GM21423 (cell line): ENCODE data around the gene ADCY10.
"Not testable (repeated sequence)": the region's sequence is repeated elsewhere in the genome, so short reads cannot be mapped to it uniquely, and the experiment has no call there.

ENCODE experiments used
- ATAC-seq: cut with Tn5 transposase; IDR thresholded peaks from one replicate; pipeline ENCODE4 v1.9.1; 2021; ENCODE audit warnings: mild to moderate bottlenecking, moderate library complexity; ENCODE audit not compliant: unreplicated experiment

Gene ADCY10

GRCh38 chr1:167913895-167914496 lies at the start of gene ADCY10:
TSS of gene ADCY10 (minus strand) at chr1:167914134. CDS start at chr1:167905140, 8,994 bp downstream.
- ATAC-seq, result no peak

GRCh38 chr1:167957710-167958109 lies 43.8 kb upstream of the ADCY10 start:
- no peak for ATAC-seq

GRCh38 chr1:167955915-167956314 lies 42.0 kb upstream of the ADCY10 start:
- ATAC-seq, result no peak

- ATAC-seq, result no peak
Observed at GRCh38 chr1:167950569-167950968, 36.6 kb upstream of the ADCY10 start.

- ATAC-seq, result no peak
Observed at GRCh38 chr1:167949785-167950184, 35.9 kb upstream of the ADCY10 start.

GRCh38 chr1:167947733-167948132 lies 33.8 kb upstream of the ADCY10 start:
- no peak for ATAC-seq

- ATAC-seq, result no peak
Observed at GRCh38 chr1:167943541-167943940, 29.6 kb upstream of the ADCY10 start.

GRCh38 chr1:167940264-167940663 lies 26.3 kb upstream of the ADCY10 start:
- ATAC-seq, result no peak

GRCh38 chr1:167938080-167938636 lies 24.2 kb upstream of the ADCY10 start:
- no peak for ATAC-seq

GRCh38 chr1:167937709-167938010 lies 23.7 kb upstream of the ADCY10 start:
- ATAC-seq, result no peak

- peak; percentile 10 for ATAC-seq
Observed at GRCh38 chr1:167936930-167937708, 23.2 kb upstream of the ADCY10 start, which contains the start of gene MPC2. TSS of gene MPC2 (minus strand) at chr1:167937072. CDS start at chr1:167935841, 1,231 bp downstream.

- ATAC-seq, result peak; percentile 74
Observed at GRCh38 chr1:167936068-167936929, 22.4 kb upstream of the ADCY10 start, which contains the start of gene DCAF6. TSS of gene DCAF6 (plus strand) at chr1:167936683. CDS start at chr1:167936912, 229 bp downstream.

- peak; percentile 5 for ATAC-seq
Observed at GRCh38 chr1:167935216-167936067, 21.5 kb upstream of the ADCY10 start.

GRCh38 chr1:167934426-167935215 lies 20.7 kb upstream of the ADCY10 start:
- no peak for ATAC-seq

GRCh38 chr1:167933788-167934187 lies 19.9 kb upstream of the ADCY10 start:
- ATAC-seq, result no peak

GRCh38 chr1:167929725-167930124 lies 15.8 kb upstream of the ADCY10 start:
- no peak for ATAC-seq

- not testable (repeated sequence) for ATAC-seq
Observed at GRCh38 chr1:167928919-167929318, 15.0 kb upstream of the ADCY10 start.

- ATAC-seq, result no peak
Observed at GRCh38 chr1:167928457-167928852, 14.5 kb upstream of the ADCY10 start.

GRCh38 chr1:167927046-167927754 lies 13.3 kb upstream of the ADCY10 start:
- ATAC-seq, result peak; percentile 50
